Left forelimb (tissue), 1 donor: ENCODE data around the gene FBXL5.
A peak's percentile ranks its signal among the peaks of the same experiment; 100 is the strongest.

Experiments used
- DNase-seq: peaks from one replicate; pipeline ENCODE4 v3.0.0-alpha.2; 2018; ENCODE audit warnings: low spot score

FBXL5 gene

GRCh38 chr4:15655223-15656037 lies at the start of gene FBXL5:
Gene FBXL5 (minus strand): TSS chr4:15655357. CDS start chr4:15655287, 70 bp downstream.
- DNase-seq: peak; percentile 89

GRCh38 chr4:15704129-15704528 lies 49.0 kb upstream of the FBXL5 start:
- DNase-seq: no peak

- no peak for DNase-seq
Measured at GRCh38 chr4:15703439-15703838, 48.3 kb upstream of the FBXL5 start.

- DNase-seq: peak; percentile 75
Measured at GRCh38 chr4:15702941-15703403, 47.8 kb upstream of the FBXL5 start, which contains the start of gene BST1. Gene BST1 (plus strand): TSS chr4:15703065. CDS start chr4:15703145, 80 bp downstream.

- DNase-seq: no peak
Measured at GRCh38 chr4:15696866-15697265, 41.7 kb upstream of the FBXL5 start.

- DNase-seq: no peak
Measured at GRCh38 chr4:15695729-15696128, 40.6 kb upstream of the FBXL5 start.

GRCh38 chr4:15695240-15695699 lies 40.1 kb upstream of the FBXL5 start:
- no peak for DNase-seq

GRCh38 chr4:15694431-15694830 lies 39.3 kb upstream of the FBXL5 start:
- DNase-seq: no peak

- no peak for DNase-seq
Measured at GRCh38 chr4:15692602-15693001, 37.4 kb upstream of the FBXL5 start.

GRCh38 chr4:15691346-15692135 lies 36.4 kb upstream of the FBXL5 start:
- no peak for DNase-seq

GRCh38 chr4:15690020-15690809 lies 35.1 kb upstream of the FBXL5 start:
- DNase-seq: no peak

- no peak for DNase-seq
Measured at GRCh38 chr4:15689540-15689939, 34.4 kb upstream of the FBXL5 start.

GRCh38 chr4:15688051-15688450 lies 32.9 kb upstream of the FBXL5 start:
- DNase-seq: no peak

GRCh38 chr4:15684498-15684897 lies 29.3 kb upstream of the FBXL5 start:
- DNase-seq: no peak

- no peak for DNase-seq
Measured at GRCh38 chr4:15683143-15683495, 28.0 kb upstream of the FBXL5 start.

GRCh38 chr4:15682242-15683142 lies 27.3 kb upstream of the FBXL5 start:
- DNase-seq: no peak

GRCh38 chr4:15681372-15682241 lies 26.4 kb upstream of the FBXL5 start, which contains the start of gene FAM200B:
Gene FAM200B (plus strand): TSS chr4:15681827. CDS start chr4:15686978, 5,151 bp downstream.
- peak; percentile 99 for DNase-seq

GRCh38 chr4:15681067-15681371 lies 25.9 kb upstream of the FBXL5 start:
- DNase-seq: no peak

GRCh38 chr4:15677507-15677988 lies 22.4 kb upstream of the FBXL5 start:
- DNase-seq: no peak

- no peak for DNase-seq
Measured at GRCh38 chr4:15676899-15677298, 21.7 kb upstream of the FBXL5 start.
